Measurements from ENCODE around the gene CIB4. TPM values are rescaled to one million over a fixed set of nuclear protein-coding genes. Genes with fewer than 3 reads are reported as not detected.

Gene CIB4
- total and polyA plus RNA-seq, 9 of the 15 experiments (the other 6 are each of a cell fraction or from before 2014, with no cell fraction given) = not detected

GRCh38 chr2:26584656-26585055 lies 56.5 kb downstream of the CIB4 start:
- no TSS peak for BruUV-seq (replicated peaks)
- Histone ChIP-seq H3K9ac (ENCODE audit: insufficient read depth in 1 of 2, low read depth in 2 of 2, low read length in 2 of 2) (no peak overlapping the region), H3K4me2 (ENCODE audit: insufficient read depth, low read length) (no peak overlapping the region), H4K20me1 (replicated peaks; ENCODE audit: control insufficient read depth, insufficient read depth, low read length) (0 out of 2 replicates have a peak, but pooled peaks cover 9% of the 10 kb centered on the region), H3K4me3 (no peak overlapping the region), H3K4me1 (replicated peaks in 1 of 2; ENCODE audit: control insufficient read depth in 2 of 2, insufficient read depth in 2 of 2, low read length in 2 of 2) (no peaks in the 10 kb centered on the region), H3K36me3 (ENCODE audit: control insufficient read depth, insufficient read depth, low read length) (no peaks in the 10 kb centered on the region), H3K79me2 (ENCODE audit: control insufficient read depth, insufficient read depth, low read length) (no peaks in the 10 kb centered on the region), H3K9me3 (replicated peaks; ENCODE audit: control insufficient read depth, insufficient read depth, low read depth, low read length) (no peaks in the 10 kb centered on the region), H3K27me3 (ENCODE audit: control insufficient read depth in 2 of 2, insufficient read depth in 2 of 2, low read length in 2 of 2) (peaks cover 42 to 79% of the 10 kb centered on the region in 2 experiments), H2AFZ (ENCODE audit: low read depth, low read length) (no peak overlapping the region), H3K27ac (ENCODE audit: extremely low read depth, low read depth, low read length) (no peak overlapping the region), H3K9me1 (ENCODE audit: control insufficient read depth, insufficient read depth, low read length) (no peaks in the 10 kb centered on the region)
- CTCF ChIA-PET (ENCODE audit: low intra/inter-chr PET ratio) = no interaction called here
- no peak for DNase-seq (ENCODE audit: extremely low read depth in 1 of 4, low spot score in 3 of 4)
- intact Hi-C loops (cut with micrococcal nuclease) = no loop called here
- in situ Hi-C loops (cut with MboI) = no loop called here
- POLR2A ChIA-PET = interaction anchor here (1.1 to 1.2 kb wide), 2 partner anchors 12 kb away, joined by 3 to 4 read pairs; no protein-coding TSS in a partner anchor
- no peak for ATAC-seq
- no peak for FAIRE-seq
- TF ChIP-seq UBTF (IDR thresholded peaks at IDR 0.05; ENCODE audit: borderline replicate concordance in 1 of 2, low read depth in 2 of 2, low read length in 2 of 2) (no peak), MCM7 (IDR thresholded peaks at IDR 0.05) (no peak), TEAD2 (tag; IDR thresholded peaks at IDR 0.05) (no peak), CBX3 (IDR thresholded peaks at IDR 0.05; ENCODE audit: borderline replicate concordance in 1 of 2, low read length in 2 of 2) (no peak), ZNF766 (CRISPR knock-in tag; conservative IDR thresholded peaks at IDR 0.05) (no peak), NR4A1 (CRISPR knock-in tag; IDR thresholded peaks at IDR 0.05) (no peak), NR4A1 (tag; IDR thresholded peaks at IDR 0.05) (no peak)
- WGBS (ENCODE audit: insufficient coverage, low coverage, missing lambda C conversion rate) = 1% methylated on average over 10 of the region's 11 CpGs
